HepG2 (cell line): ENCODE data around the gene TGM4.

Experiments
- ATRX ChIP-seq: sonication (generic); formaldehyde crosslinking; IDR thresholded peaks from 2 replicates; pipeline ENCODE4 v1.4.0; 2020; ENCODE audit warnings: missing genetic modification reagents, borderline replicate concordance
- JARID2 ChIP-seq: sonication (generic); formaldehyde crosslinking; IDR thresholded peaks from 2 replicates; pipeline ENCODE4 v1.8.1; 2023; ENCODE audit warnings: missing genetic modification reagents, inconsistent platforms; ENCODE audit not compliant: insufficient replicate concordance
- KLF16 ChIP-seq, 2 experiments: sonication (generic) in 1 of 2; formaldehyde crosslinking in 1 of 2; IDR thresholded peaks; 2 replicates each; pipeline versions ENCODE4 v1.6.1 to v1.8.0; 2016 to 2023; ENCODE audit warnings: missing genetic modification reagents in 2 of 2, missing compliant biosample characterization in 1 of 2
- ZNF496 ChIP-seq: sonication (generic); formaldehyde crosslinking; IDR thresholded peaks from 2 replicates; pipeline ENCODE4 v1.8.1; 2023; ENCODE audit warnings: mild to moderate bottlenecking, moderate library complexity, missing genetic modification reagents; ENCODE audit not compliant: insufficient replicate concordance

- TF ChIP-seq ATRX (CRISPR knock-in tag) (no peak), ZNF496 (CRISPR knock-in tag) (no peak), KLF16 (CRISPR knock-in tag; IDR thresholded peaks at IDR 0.05) (no peak), JARID2 (CRISPR knock-in tag) (no peak)
Observed at GRCh38 chr3:44827196-44827595, 47.2 kb upstream of the TGM4 start.
